Stimulated activated CD4-positive, alpha-beta T cell treated with anti-CD3 and anti-CD28 coated beads, Interleukin-2, amount 100 ng/mL, for 4 hours (primary cell): Measurements from ENCODE around the gene ZBP1.

Experiments
- DNase-seq: peaks from one replicate; pipeline ENCODE4 v3.0.0-alpha.2; 2020; ENCODE audit warnings: low read depth

The ZBP1 gene

DNA sequence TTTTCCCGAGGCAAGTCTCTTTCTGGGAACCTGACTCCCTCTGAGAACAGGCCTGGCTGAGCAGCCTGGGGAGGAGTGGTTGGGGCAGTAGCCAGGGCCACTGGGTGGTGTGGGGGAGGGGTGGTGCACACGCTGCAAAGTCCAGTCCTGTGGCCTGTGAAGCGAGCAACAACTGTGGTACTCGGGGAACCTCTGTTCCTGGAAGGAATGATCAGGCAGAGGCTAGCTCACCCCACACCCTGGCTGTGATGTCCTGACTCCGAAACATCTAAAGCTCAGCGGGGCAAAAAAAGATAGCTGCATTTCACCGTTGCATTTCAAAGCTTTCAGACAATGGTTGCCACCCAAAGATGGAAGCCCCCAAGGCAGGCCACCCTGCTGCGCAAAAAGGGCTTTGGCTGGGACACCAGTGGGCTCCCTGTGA is 33.8 kb downstream of the ZBP1 start:
- DNase-seq: no peak

DNA sequence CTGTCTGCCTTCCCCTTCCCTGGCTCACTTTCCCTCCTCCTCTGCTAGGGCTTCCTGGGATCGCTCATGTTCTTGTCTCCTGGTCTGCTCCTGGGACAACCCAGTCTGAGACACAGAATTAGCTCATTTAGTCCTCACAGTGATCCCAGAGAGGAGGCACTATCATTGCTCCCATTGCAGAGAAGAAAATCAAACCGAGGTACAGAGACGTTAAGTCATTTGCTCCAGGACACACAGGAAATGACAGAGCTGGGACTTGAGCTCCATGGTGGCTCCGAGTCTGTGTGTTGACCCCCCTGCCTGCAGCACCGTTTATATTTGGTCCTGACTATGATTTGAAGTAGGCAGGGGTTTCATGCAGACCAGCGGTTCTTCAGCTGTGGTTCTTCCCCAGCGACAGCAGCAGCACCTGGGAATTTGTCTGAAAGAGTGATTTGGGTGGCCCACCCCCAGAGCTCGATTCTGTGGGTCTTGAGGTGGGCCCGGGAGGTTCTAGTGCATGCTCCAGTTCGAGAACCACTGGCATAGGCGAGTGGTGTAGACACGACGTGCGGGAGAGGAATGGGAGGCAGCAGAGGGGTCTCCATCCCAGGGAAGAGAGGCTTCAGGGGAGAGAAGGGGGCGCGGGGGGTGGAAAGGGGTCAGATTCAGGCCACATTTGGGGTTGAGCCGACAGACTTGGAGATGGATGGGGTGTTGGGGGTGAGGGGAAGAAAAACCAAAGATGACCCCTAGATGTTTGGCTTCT is 34.6 kb downstream of the ZBP1 start:
- no peak for DNase-seq

DNA sequence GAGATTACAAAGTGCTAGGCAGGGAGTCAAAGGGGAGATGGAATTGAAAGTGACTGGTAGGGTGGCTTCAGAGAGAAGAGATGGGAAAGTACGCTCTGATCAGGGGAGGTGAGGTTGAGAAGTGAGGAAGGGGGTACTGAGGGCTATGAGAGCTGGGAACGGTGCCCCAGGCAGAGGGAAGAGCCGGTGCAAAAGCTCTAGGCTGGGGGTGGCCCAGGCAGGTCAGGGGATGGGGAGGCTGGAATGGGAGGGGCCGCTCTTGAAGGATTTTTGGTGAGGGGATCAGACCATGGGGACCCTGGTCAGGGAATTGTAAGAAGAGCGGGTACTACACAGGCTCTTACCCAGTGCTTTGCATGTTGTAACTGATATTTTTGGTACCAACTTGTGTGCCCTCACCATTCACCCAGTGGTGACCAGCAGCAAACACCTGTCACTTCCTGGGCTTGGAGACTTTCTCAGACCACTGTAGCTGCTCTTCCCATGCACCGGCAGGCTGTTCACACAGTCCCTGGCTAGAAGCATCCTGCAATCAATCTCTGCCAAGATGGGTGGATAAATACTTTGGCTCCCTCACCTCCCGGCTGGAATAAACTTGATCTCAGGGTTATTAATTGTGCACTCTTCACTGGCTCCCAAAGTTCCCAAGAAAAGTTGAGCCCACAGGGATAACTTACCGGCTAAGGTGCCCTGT is 35.3 kb downstream of the ZBP1 start:
- no peak for DNase-seq

DNA sequence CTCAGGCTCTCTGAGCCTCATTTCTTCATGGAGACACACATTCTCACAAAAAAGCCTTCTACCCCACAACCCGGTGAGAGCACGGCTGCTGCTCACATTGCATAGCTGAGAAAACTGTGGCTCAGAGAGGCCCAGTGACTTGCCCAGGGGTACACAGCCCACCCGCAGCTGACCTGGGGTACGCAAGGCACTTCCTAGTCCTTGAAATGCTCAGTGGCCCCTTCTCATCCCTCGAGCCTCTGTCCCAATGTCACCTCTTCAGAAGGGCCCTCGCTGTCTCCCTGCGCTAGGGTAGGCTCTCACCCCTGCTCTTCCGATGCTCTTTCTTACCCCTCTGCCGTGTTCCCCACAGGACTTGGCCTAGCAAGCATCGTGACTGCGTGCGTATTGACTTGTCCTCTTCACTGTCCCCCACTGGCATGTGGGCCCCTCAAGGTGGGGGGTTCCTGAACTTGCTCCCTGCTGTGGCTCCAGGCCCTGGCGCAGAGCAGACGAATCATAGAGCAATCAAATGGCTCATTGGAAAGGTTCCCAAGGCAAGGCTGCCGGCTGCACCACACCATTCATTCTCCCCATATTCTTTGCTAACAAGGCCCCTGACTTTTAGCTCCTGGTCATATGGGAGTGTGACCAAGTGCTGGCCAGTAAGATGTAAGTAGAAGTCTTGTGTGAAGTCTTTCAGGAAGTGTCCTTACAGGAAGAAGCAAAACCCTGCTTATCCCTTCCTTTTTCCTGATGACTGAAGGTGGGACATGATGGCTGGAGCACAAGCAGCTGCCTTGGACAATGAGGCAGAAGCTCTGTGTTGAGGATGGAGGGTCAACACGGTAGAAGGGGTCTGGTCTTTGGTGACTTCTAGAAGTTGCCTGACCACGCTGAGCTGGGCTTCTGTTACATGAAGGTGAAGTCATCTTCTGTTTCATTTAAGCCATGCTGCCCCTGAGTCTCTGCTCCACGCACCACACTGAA is 36.7 kb downstream of the ZBP1 start:
- DNase-seq: no peak

DNA sequence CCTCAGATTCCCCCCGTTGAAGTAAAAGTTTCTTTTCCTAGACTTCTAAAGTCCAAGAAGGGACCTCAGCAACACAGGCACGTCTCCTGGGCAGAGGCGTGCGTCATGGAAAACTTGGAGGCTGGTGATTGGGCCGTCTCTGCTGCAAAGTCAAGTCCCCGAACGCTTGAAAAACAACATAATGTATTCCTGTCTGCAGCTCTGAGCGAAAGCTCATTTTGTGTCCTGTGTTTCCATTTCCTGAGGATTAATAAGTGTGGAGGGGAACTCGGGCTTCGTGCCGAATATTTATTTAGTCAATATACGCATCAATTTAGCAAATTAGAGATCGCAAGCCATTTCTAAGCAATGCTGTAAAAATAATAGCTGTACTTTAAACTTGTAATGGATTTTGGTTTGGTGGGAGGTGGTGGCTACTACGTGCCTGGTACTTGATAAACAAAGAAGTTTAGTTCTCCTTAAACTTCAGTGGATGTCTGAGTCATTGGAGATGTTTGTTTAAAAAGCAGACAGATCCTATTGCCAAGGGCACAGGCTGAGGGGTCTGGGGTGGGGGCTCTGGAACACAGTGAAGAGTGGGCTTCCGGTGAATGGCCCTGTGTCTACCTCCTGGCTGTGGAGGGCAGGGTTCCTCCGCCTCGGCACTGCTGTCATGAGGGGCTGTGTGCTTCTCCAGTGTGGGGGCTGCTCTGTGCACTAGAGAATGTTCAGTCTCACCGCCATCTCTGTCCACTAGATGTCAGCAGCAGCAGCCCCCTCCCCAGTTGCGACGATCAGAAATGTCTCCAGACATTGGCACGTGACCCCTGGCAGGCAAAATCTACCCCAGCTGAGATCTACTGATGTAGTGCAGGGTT is 37.6 kb downstream of the ZBP1 start:
- no peak for DNase-seq

DNA sequence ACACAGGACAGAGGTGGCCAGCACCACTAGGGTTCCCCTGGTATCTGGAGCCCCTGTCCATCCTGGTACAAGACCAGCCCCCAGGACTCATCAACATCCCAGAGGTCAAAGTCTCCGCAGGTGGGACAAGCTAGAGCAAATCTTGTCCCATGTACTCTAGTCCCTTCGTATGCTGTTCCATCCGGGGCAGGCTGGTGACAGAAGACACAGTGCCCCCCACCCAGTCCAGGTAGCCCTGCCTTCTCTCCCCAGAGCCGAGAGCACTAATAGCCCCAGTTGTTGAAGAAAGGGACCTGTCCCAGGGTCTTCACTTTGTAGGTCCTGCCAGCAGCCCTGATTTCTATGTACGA is 38.2 kb downstream of the ZBP1 start:
- DNase-seq: no peak

DNA sequence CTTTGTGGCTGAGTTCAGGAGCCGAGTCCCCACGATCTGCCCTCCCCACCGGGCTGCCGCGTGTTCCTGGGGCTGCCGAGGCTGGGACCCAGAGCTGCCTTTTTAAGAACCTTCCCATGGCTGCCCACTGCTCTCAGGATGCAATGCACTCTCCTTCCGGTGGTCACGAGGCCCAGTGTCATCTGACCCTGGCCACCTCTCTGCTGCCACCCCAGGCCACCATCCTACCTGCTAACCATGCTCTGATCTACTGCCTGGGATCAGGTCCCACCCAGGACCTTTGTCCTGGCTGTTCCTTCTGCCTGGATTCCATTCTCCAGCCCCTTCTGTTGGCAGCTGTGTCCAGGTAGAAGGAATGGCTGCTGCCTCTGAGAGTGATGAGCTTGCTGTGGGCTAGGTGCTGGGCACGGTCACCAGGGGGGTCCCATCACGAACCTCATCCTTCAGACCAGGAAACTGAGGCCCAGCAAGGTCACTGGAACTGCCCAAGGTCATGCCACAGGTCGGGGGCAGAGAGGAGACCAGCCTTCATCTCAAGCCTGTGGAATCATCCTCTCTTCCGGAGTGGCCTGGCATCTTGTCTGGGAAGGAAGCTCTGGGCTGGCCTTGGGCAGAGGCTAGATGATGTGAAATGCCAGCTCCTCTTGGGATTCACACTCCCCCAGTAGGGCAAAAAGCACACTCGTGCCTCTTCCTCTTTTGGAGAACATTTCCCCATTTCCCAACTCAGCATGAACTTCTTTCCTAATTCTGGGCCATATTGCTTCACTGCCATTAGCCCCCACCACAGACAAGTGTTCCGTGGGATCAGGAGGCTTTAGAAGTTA is 38.8 kb downstream of the ZBP1 start:
- no peak for DNase-seq

DNA sequence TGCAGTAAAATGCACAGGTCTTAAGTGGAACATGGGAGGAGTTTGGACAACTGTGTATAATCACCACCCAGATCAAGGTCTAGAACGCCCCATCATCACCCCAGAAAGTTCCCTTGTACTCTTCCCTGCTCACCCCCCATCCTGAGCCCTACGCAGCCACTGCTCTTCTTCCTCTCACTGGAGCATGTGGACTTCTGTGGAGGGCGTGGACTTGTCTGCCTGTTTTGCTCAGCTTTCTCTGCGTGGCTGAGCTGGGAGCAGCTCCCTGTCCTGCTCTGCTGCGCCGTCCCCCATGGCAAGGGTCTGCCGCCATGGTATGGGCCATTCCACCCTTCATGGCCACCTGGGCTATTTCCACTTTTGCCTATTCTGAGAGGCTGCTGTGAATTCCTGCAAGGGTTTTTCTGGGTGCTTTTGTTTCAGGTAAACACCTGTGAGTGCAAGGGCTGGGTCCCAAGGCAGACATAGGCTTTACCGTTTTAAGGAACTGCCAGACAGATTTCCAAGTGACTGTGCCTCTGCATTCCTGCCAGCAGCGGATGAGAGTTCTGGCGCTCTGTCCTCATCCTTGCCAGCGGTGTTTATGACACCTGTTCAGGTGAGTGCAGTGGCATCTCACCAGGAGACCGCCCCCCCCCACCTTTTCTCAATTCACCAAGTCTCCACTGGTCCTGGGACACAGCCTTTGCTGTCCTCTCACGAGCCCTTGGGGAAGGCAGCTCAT is 39.6 kb downstream of the ZBP1 start:
- DNase-seq: no peak

DNA sequence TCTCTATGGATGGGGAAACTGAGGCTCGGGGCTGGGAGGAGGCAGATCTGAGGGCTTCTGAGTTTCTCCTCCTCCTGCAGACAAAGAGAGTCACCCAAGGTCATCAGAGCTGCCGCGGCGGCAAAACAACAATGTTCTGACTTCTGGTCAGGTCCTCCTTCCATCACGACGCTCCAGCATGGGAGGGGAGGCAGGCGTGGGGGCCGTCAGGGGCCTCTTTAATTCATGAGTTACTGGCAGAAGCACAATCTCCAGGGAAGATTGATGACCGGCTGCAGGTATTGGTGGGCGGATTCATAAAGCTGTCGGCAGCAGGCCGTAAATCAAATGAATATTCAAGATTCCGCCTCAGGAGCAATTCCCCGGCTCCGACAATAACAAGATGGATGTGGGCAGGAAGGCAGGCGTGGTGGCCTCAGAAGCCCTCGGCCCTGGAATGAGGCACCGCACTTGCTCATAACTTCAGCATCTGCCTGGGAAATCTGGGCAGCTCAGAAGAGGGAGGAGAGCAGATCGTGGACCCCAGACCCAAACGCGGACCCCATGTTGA is 40.3 kb downstream of the ZBP1 start:
- no peak for DNase-seq

DNA sequence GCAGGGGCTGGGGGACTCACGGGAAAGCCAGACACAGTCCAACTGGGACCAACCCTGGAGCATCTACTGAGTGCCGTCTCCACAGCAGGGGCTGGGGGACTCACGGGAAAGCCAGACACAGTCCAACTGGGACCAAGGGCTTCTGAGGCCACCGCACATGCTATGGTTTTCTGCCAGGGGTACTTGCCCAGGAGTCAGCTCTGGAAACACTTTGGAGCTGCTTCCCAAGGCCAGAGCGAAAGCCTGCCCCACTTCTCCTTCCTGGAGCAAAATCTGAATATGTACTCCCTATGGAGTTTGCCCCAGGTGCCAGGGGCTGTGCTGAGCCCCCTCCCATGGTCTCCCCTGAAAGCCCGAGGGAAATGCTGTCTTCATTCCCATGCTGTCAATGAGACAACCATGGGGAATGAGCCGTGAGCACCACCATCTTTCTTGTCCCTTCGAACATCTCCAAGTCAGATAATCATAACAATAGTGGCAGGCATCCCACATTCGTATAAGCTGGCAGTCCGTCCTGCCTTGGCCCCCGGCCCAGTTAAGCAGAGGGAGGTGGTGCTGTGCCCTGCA is 40.8 kb downstream of the ZBP1 start:
- no peak for DNase-seq

DNA sequence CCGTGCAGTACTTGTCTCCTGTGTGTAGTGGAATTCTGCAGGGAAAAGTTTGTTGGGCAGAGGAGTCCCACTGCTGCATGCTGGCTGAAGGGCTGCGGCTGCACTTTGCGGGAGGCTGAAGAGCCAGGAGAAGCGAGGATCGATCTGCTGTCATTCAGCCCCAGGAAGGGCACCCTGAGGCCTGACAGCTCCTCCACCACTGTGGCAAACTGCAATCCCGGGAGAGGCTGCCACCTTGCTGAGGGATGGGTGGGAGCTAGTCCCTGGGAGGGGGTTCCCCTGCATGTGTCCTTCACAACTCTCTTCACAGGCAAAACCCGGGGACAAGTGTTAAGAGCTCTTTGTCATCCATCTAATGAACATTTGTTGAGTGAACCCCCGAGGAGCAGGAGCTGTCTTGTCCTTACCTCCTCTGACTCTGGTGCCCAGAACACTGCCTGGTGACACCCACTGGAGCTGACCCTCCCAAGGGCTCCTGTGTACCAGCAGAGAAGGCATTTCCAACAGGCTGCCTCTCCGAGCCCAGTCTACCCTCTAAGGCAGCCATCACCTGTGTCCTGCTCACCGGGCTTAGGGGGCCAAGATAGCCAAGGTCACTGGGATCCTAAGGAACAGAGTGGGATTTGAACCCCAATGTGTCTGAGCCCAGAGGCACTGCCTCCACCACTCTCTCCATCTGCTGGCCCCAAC is 41.6 kb downstream of the ZBP1 start:
- DNase-seq: no peak

DNA sequence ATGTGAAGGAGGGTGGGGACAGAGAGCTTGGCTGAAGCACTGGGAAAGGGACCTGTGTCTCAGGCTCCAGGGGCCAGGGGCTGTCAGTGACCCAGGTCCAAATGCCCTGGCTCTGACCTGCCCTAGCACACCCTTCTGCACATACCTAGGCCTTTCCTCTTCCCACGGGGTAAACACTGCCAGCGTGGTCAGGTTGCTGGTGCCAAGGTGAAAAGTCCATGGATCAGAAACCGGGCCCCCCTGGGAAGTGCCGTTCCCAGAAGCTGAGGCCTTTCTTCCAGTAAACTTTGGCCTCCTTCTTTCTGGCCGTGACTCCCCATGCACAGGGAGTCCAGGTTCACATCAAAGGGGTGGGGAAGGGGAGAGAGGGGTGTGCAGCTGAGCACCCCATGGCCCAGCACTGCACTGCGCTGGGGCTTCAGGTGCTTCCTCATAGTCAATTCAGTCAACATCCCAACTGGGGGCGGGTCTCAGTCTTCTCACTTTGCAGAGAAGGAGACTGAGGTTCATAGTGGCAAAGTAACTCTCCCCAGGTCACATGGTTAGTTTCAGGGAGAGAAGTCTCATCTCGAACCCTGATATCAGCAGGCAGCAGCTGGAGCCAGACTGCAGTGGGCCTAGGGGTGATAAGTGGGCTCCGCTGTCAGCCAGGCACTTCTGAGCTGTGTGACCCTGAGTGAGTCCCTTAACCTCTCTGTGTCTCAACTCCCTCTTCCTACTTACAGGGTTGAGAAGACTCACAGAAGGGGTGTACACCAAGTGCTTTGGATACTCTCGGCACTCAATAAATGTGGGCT is 42.3 kb downstream of the ZBP1 start:
- DNase-seq: no peak

DNA sequence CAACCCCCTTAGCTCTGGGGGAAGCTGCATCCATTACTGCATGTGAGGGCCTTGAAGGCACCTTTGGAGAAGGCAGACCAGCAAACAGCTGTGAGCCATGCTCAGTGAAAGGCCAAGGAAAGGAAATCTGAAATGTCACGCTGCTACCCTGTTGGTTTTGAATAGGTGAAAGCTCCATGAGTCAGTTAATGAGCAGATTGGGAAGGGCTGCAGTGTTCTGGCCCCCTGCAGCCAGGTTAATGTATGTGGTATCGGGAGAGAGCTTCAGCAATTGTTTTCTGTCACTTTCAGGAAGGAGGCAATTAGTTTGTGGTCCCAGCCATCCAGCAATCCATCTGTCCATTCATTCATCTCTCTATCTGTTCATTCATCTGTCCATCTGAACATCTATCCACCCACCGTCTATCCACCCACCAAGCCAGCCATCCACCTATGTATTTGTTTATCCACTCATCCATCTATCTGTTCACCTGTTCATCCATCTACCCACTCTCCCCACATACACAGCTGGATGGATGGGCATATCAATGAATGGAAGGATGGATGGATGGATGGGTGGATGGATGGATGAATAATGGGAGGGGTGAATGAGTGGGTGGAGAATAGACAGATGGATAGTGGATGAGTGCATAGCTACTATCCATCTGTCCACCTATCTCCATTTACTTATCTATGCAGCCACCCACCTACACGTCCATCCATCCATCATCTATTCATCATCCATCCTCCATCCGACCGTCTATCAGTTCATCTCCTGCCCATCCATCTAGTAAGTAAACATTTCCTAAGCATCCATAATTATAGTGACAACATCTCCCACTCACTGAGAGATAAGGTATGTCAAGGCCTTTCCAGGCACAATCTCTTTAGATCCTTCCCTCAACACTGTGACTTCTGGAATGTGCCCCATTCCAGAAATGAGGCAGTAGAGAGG is 43.3 kb downstream of the ZBP1 start:
- no peak for DNase-seq

DNA sequence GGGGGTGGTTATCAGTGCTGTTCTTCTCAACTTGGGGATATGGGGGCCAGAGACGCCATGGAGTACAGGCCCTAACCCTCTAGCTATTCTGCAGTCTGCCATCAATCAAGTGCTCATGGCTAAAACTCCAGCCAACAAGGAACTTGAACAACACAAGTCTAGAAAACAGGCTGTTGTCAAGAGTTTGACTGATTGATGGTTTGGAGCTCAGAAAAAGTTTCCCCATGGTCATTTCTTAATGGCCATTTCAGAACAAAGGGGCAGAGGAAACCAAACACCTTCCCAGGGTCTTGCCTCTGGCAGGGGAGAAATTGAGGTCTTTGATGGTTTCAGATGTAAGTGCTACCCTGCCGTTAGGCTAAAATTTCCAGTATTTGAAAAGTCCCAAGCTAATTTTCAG is 44.2 kb downstream of the ZBP1 start:
- DNase-seq: no peak

DNA sequence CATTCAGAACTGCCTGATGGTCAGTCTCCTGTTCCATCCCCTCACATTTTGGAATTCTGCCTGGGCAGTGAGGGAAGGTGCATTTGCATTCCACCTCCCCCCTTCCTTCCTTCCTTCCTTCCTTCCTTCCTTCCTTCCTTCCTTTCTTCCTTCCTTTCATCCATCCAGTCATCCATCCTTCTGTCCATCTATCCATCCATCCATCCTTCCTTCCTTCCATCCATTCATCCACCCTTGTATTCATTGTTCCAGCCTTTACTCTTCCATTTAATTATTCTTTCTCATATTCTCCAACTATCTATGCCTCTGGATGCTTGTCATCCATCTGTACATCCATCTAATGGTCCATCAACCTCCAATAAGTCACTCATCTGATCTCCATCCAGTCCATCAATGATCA is 45.3 kb downstream of the ZBP1 start:
- DNase-seq: no peak

DNA sequence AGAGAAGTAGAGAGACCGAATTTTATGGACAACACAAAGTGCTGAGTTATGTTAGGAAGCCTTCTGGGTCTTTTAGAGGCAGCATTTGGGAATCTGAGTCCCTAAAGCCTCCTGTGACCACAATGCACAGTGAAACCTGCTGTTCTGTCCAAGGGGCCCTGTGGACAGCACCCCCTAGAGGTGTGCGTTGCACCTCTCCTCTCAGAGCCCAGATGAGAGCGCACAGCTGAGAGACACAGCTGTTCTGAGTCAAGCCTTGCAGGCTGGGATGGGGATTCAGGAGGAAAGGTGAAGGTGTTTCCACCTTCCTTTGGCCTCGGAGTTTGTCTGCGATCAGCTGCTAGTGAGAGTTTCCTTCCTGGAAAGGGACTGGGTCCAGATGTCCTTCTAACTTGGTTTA is 46.3 kb downstream of the ZBP1 start:
- DNase-seq: no peak

DNA sequence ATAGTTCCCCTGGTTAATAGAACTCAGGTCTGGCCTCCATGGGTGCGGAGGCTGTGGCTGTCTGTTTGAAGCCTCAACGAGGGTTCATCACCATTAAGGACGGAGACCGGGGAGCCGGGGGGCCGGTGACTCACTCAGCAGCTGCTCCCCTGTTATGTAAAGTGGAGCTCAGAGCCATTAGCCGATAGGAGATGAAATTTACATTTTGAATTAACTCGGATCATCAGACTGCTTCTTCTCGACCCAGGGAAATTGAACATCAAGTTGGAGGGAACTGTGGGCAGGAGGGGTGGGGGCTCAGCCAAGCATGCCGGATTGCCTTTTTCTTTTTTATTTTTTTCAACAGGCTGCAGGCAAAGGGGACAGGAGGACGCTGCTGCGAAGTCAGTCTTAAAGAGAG is 47.0 kb downstream of the ZBP1 start:
- no peak for DNase-seq
